ENCODE measurements around the gene SLC25A22. TPM values are rescaled to one million over a fixed set of nuclear protein-coding genes. Genes with fewer than 3 reads are reported as not detected.

Gene SLC25A22
- total and polyA plus RNA-seq, 9 of the 15 experiments (the other 6 are each of a cell fraction or from before 2014, with no cell fraction given), result 0.41 to 55.4 (median 11.4) TPM

DNA sequence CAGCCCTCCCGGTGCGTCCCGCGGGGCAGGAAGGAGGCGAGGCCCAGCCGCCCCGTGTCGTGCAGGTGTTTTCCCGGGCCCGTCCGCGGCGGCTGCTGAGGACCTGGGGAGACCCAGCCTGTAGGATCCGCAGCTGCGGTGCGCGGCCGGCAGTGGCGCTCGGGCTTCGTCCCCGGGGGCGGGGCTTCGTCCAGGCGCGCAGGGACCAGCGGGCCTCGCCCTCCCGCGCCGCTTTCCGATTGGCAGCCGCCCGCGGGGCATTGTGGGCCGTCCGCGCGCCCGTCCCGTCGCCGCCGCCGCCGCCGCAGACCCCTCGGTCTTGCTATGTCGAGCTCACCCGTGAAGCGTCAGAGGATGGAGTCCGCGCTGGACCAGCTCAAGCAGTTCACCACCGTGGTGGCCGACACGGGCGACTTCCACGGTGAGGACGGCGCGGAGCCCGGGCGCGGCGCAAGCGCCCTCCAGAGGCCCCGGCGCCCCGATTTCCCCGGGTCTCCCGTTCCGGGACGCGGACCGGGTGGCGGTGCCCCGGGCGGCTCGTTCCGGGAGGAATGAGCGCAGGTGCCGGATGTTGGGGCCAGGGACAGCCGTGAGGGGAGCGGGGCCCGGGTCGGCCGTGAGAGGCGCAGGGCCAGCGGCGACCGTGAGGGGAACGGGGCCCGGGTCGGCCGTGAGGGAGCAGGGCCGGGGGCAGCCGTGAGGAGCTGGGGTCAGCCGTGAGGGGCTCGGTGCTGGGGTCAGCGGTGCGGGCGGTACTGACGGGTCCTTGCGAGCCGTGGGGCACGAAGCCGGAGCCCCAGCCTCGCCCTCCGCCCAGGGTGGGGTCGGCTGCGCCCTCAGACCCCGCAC is 50.7 kb downstream of the SLC25A22 start, which contains the start of gene TALDO1 (continued):
- TF ChIP-seq ATF3 (IDR thresholded peaks at IDR 0.05), result no peak
- TF ChIP-seq ATF3 (CRISPR knock-in tag; conservative IDR thresholded peaks at IDR 0.05), result no peak
- TF ChIP-seq, protein P1, sequence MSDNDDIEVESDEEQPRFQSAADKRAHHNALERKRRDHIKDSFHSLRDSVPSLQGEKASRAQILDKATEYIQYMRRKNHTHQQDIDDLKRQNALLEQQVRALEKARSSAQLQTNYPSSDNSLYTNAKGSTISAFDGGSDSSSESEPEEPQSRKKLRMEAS (CRISPR knock-in tag; IDR thresholded peaks at IDR 0.05), result peak; percentile 61; the same call in 1 of the 2 replicates
- TF ChIP-seq FIP1L1 (IDR thresholded peaks at IDR 0.05; ENCODE audit: low read depth, low read length, poor library complexity, severe bottlenecking), result peak; percentile 91
- TF ChIP-seq PHF8 (IDR thresholded peaks at IDR 0.05; ENCODE audit: borderline replicate concordance, low read length), result peak; percentile 72; the same call in 1 of the 2 replicates
- peak; percentile 43 for TF ChIP-seq SRSF7 (optimal IDR thresholded peaks at IDR 0.05; ENCODE audit: low read depth, low read length)
- TF ChIP-seq NR3C1 (CRISPR knock-in tag; IDR thresholded peaks at IDR 0.05), result peak; percentile 22; the same call in 1 of the 2 replicates
- TF ChIP-seq KLF1 (tag; IDR thresholded peaks at IDR 0.05), result peak; percentile 76
- TF ChIP-seq SFPQ (IDR thresholded peaks at IDR 0.05; ENCODE audit: low read depth, low read length), result no peak
- peak; percentile 80 for TF ChIP-seq L3MBTL2 (IDR thresholded peaks at IDR 0.05)
- TF ChIP-seq, protein P2, sequence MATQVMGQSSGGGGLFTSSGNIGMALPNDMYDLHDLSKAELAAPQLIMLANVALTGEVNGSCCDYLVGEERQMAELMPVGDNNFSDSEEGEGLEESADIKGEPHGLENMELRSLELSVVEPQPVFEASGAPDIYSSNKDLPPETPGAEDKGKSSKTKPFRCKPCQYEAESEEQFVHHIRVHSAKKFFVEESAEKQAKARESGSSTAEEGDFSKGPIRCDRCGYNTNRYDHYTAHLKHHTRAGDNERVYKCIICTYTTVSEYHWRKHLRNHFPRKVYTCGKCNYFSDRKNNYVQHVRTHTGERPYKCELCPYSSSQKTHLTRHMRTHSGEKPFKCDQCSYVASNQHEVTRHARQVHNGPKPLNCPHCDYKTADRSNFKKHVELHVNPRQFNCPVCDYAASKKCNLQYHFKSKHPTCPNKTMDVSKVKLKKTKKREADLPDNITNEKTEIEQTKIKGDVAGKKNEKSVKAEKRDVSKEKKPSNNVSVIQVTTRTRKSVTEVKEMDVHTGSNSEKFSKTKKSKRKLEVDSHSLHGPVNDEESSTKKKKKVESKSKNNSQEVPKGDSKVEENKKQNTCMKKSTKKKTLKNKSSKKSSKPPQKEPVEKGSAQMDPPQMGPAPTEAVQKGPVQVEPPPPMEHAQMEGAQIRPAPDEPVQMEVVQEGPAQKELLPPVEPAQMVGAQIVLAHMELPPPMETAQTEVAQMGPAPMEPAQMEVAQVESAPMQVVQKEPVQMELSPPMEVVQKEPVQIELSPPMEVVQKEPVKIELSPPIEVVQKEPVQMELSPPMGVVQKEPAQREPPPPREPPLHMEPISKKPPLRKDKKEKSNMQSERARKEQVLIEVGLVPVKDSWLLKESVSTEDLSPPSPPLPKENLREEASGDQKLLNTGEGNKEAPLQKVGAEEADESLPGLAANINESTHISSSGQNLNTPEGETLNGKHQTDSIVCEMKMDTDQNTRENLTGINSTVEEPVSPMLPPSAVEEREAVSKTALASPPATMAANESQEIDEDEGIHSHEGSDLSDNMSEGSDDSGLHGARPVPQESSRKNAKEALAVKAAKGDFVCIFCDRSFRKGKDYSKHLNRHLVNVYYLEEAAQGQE (IDR thresholded peaks at IDR 0.05; ENCODE audit: borderline replicate concordance), result no peak
- TF ChIP-seq, protein P2 (CRISPR knock-in tag; IDR thresholded peaks at IDR 0.05; ENCODE audit: low read depth), result 0 out of 2 replicates have a peak, but pooled peaks have one; percentile 52
- peak; percentile 83 for TF ChIP-seq SUPT5H (IDR thresholded peaks at IDR 0.05)
- peak; percentile 67 for TF ChIP-seq TBP (optimal IDR thresholded peaks at IDR 0.05; ENCODE audit: low read depth, low read length)
- TF ChIP-seq JUN (IDR thresholded peaks at IDR 0.05; ENCODE audit: borderline replicate concordance, low read depth, low read length), result no peak
- TF ChIP-seq JUN (CRISPR knock-in tag; IDR thresholded peaks at IDR 0.05; ENCODE audit: borderline replicate concordance), result 0 out of 2 replicates have a peak, but pooled peaks have one; percentile 36

All from K562 (cell line).